HCT116 (cell line): ENCODE results near the gene PRPF19. TPM values are rescaled to one million over a fixed set of nuclear protein-coding genes. Genes with fewer than 3 reads are reported as not detected.

Experiments used
- ATAC-seq: fragments of 200-7000 bp; cut with Tn5 transposase; 2 replicates; pipeline ENCODE4 v1.9.1; 2020; ENCODE audit warnings: mild to moderate bottlenecking, moderate library complexity
- BruUV-seq: library from RNA; stranded (reverse); fragments of 400-500 nt; replicated peaks from 2 replicates; lab custom pipeline; 2021; lab: Mats Ljungman, UMichigan
- CTCF ChIA-PET: fragments of 300-600 bp; sonication (Branson Sonifier 250); formaldehyde crosslinking; loops from one replicate; lab custom pipeline; 2021; ENCODE audit warnings: antibody characterized with exemption; lab: Charles Lee
- POLR2A ChIA-PET: fragments of 300-600, 350-600 bp; sonication (Branson Sonifier 250); formaldehyde crosslinking; loops from one replicate; lab custom pipeline; 2021; ENCODE audit warnings: antibody characterized with exemption; lab: Charles Lee
- RAD21 ChIA-PET, 2 experiments: fragments of 300-600 bp; sonication (Branson Sonifier 250); formaldehyde crosslinking; loops; one replicate each; lab custom pipeline; 2023; ENCODE audit warnings: low total read pairs in 2 of 2; ENCODE audit not compliant: uncharacterized antibody in 2 of 2, unreplicated experiment in 2 of 2, low non-redundant PET in 1 of 2; lab: Charles Lee
- DNase-seq: peaks from one replicate; pipeline ENCODE4 v3.0.0-alpha.2; 2010; ENCODE audit warnings: low read depth, low spot score
- H2AFZ ChIP-seq: fragments of 200-600 bp; shearing (Covaris generic), sonication (generic); 2 replicates; pipeline ENCODE4 v1.6.1; 2017; ENCODE audit warnings: low read depth, mixed run types, mixed read lengths, antibody characterized with exemption, low read length; ENCODE audit not compliant: poor library complexity, severe bottlenecking
- H3K27ac ChIP-seq: 2 replicates; pipeline ENCODE4 v1.5.1; 2012; ENCODE audit warnings: low read depth, low read length
- H3K27me3 ChIP-seq: fragments of 200-600 bp; sonication (generic); 2 replicates; pipeline ENCODE4 v1.6.1; 2016; ENCODE audit warnings: mixed run types, low read length, mixed read lengths; ENCODE audit not compliant: insufficient read depth
- H3K36me3 ChIP-seq, 2 experiments: fragments of 200-500 bp in 1 of 2; fragments of 200-600 bp in 1 of 2; sonication (Bioruptor generic) in 1 of 2; sonication (generic) in 1 of 2; 2 replicates each; pipeline versions ENCODE4 v1.5.1 to v1.6.1; 2014 to 2016; ENCODE audit warnings: low read length in 2 of 2, inconsistent platforms in 1 of 2, mixed read lengths in 1 of 2, mixed run types in 1 of 2; ENCODE audit not compliant: insufficient read depth in 2 of 2, control insufficient read depth in 1 of 2
- H3K4me1 ChIP-seq, 2 experiments: fragments of 200-600 bp in 1 of 2; sonication (generic) in 1 of 2; 2 replicates each; pipeline versions ENCODE4 v1.5.1 to v1.6.1; 2012 to 2017; ENCODE audit warnings: low read length in 2 of 2, inconsistent platforms in 1 of 2, mild to moderate bottlenecking in 1 of 2, mixed read lengths in 1 of 2, mixed run types in 1 of 2, moderate library complexity in 1 of 2; ENCODE audit not compliant: insufficient read depth in 2 of 2, control insufficient read depth in 1 of 2
- H3K4me2 ChIP-seq: fragments of 200-600 bp; sonication (generic); 2 replicates; pipeline ENCODE4 v1.6.1; 2017; ENCODE audit warnings: mixed run types, low read length, mixed read lengths
- H3K4me3 ChIP-seq, 2 experiments: fragments of 200-600 bp in 1 of 2; sonication (generic) in 1 of 2; replicated peaks in 1 of 2; 2 replicates each; pipeline ENCODE4 v1.5.1; 2011 to 2016; ENCODE audit warnings: low read length in 2 of 2, control low read depth in 1 of 2, low read depth in 1 of 2, mild to moderate bottlenecking in 1 of 2, mixed read lengths in 1 of 2, mixed run types in 1 of 2
- H3K79me2 ChIP-seq: fragments of 200-600 bp; sonication (generic); 2 replicates; pipeline ENCODE4 v1.6.1; 2017; ENCODE audit warnings: mild to moderate bottlenecking, mixed run types, low read length, moderate library complexity, mixed read lengths; ENCODE audit not compliant: insufficient read depth
- H3K9ac ChIP-seq: fragments of 200-600 bp; sonication (generic); 2 replicates; pipeline ENCODE4 v1.6.1; 2016; ENCODE audit warnings: low read length, mixed read lengths
- H3K9me2 ChIP-seq: fragments of 200-600 bp; sonication (generic), shearing (Covaris generic); 2 replicates; pipeline ENCODE4 v1.6.1; 2017; ENCODE audit warnings: mixed run types, mild to moderate bottlenecking, moderate library complexity; ENCODE audit not compliant: insufficient read depth
- H3K9me3 ChIP-seq, 2 experiments: fragments of 200-500 bp in 1 of 2; fragments of 200-600 bp in 1 of 2; sonication (Bioruptor generic) in 1 of 2; sonication (generic) in 1 of 2; 2 replicates each; pipeline ENCODE4 v1.6.1; 2014 to 2017; ENCODE audit warnings: low read length in 2 of 2, mixed read lengths in 2 of 2, inconsistent platforms in 1 of 2, low read depth in 1 of 2, mild to moderate bottlenecking in 1 of 2, mixed run types in 1 of 2, moderate library complexity in 1 of 2; ENCODE audit not compliant: control insufficient read depth in 1 of 2, insufficient read depth in 1 of 2
- H4K20me1 ChIP-seq: fragments of 200-600 bp; sonication (generic), shearing (Covaris generic); 2 replicates; pipeline ENCODE4 v1.6.1; 2017; ENCODE audit warnings: mixed run types, mild to moderate bottlenecking, moderate library complexity; ENCODE audit not compliant: insufficient read depth
- CBX3 ChIP-seq: IDR thresholded peaks from 2 replicates; pipeline ENCODE4 v1.6.1; 2012; ENCODE audit warnings: low read depth
- CTCF ChIP-seq, 3 experiments: fragments of 200-600 bp in 1 of 3; sonication (generic) in 1 of 3; IDR thresholded peaks in 2 of 3; conservative IDR thresholded peaks in 1 of 3; 2 replicates each; pipeline ENCODE4 v1.5.1; 2012 to 2017; ENCODE audit warnings: low read depth in 2 of 3, low read length in 2 of 3, antibody characterized with exemption in 1 of 3, borderline replicate concordance in 1 of 3, control low read depth in 1 of 3, mild to moderate bottlenecking in 1 of 3, mixed read lengths in 1 of 3, mixed run types in 1 of 3, moderate library complexity in 1 of 3; ENCODE audit not compliant: insufficient read depth in 1 of 3
- ELF1 ChIP-seq: IDR thresholded peaks from 2 replicates; pipeline ENCODE4 v1.6.1; 2012; ENCODE audit warnings: low read depth, borderline replicate concordance
- FOSL1 ChIP-seq: IDR thresholded peaks from 2 replicates; pipeline ENCODE4 v1.6.1; 2012; ENCODE audit warnings: low read depth
- MAX ChIP-seq: IDR thresholded peaks from 2 replicates; pipeline ENCODE4 v1.6.1; 2012
- POLR2AphosphoS5 ChIP-seq: IDR thresholded peaks from 2 replicates; pipeline ENCODE4 v1.6.1; 2011; ENCODE audit warnings: mild to moderate bottlenecking, low read depth, low read length, moderate library complexity
- REST ChIP-seq: IDR thresholded peaks from 2 replicates; pipeline ENCODE4 v1.6.1; 2012; ENCODE audit warnings: low read depth
- SP1 ChIP-seq: IDR thresholded peaks from 2 replicates; pipeline ENCODE4 v1.6.1; 2012; ENCODE audit warnings: low read depth
- TCF7L2 ChIP-seq: IDR thresholded peaks from 2 replicates; pipeline ENCODE4 v1.7.0; 2011; ENCODE audit warnings: borderline replicate concordance, inconsistent platforms; ENCODE audit not compliant: insufficient read depth, insufficient read length; ENCODE audit errors: extremely low read depth
- YY1 ChIP-seq: IDR thresholded peaks from 2 replicates; pipeline ENCODE4 v1.6.1; 2011; ENCODE audit warnings: low read length, low read depth, moderate library complexity, mild to moderate bottlenecking; ENCODE audit not compliant: insufficient replicate concordance; ENCODE audit errors: extremely low read depth
- ZBTB33 ChIP-seq: IDR thresholded peaks from 2 replicates; pipeline ENCODE4 v1.6.1; 2011; ENCODE audit warnings: mild to moderate bottlenecking, low read length, moderate library complexity; ENCODE audit not compliant: insufficient replicate concordance; ENCODE audit errors: extremely low read depth
- ZFX ChIP-seq: fragments of 450-650 bp; IDR thresholded peaks from 2 replicates; pipeline ENCODE4 v1.6.1; 2017
- ZNF274 ChIP-seq: fragments of 200-500 bp; sonication (Bioruptor generic); IDR thresholded peaks from 2 replicates; pipeline ENCODE4 v1.6.1; 2014; ENCODE audit warnings: mild to moderate bottlenecking, low read depth, low read length, inconsistent platforms
- intact Hi-C: fragments of 100-400 bp; cut with micrococcal nuclease; formaldehyde crosslinking; loops from 2 replicates; pipeline ENCODE4 v1.10.0; 2022
- total RNA-seq: library from RNA; stranded (reverse); gene quantifications from one replicate; pipeline ENCODE4 v1.2.1, GENCODE V29; 2021; ENCODE audit not compliant: unreplicated experiment

Gene PRPF19
- total RNA-seq, 1 experiment from 2014 or later: 156 TPM

- Histone ChIP-seq H3K9me3 (no peaks in the 10 kb centered on the region), H4K20me1 (no peaks in the 10 kb centered on the region; the same call in 1 of the 2 replicates), H3K9me2 (no peaks in the 10 kb centered on the region), H3K4me2 (peak within 1 kb of the TSS; percentile 92), H2AFZ (no peak within 1 kb of the TSS), H3K27ac (peak within 1 kb of the TSS; percentile 71; the same call in 1 of the 2 replicates), H3K4me3 (peak within 1 kb of the TSS; percentile 74 to 75), H3K9ac (peak within 1 kb of the TSS; percentile 77), H3K79me2 (peaks cover 6% of the 10 kb centered on the region), H3K27me3 (no peaks in the 10 kb centered on the region), H3K4me1 (peaks cover 18 to 29% of the 10 kb centered on the region in 2 experiments), H3K36me3 (peaks cover 19 to 24% of the 10 kb centered on the region in 2 experiments; a peak in 3 of 4 replicates)
- TF ChIP-seq SP1: peak; percentile 89
- TF ChIP-seq CTCF (IDR thresholded peaks at IDR 0.05 in 2 of 3, conservative IDR thresholded peaks at IDR 0.05 in 1 of 3; ENCODE audit: borderline replicate concordance in 1 of 3, insufficient read depth in 1 of 3, low read depth in 2 of 3, low read length in 2 of 3): no peak
- peak; percentile 18 for TF ChIP-seq TCF7L2
- no peak for TF ChIP-seq ELF1
- TF ChIP-seq REST: no peak
- peak; percentile 89; the same call in 1 of the 2 replicates for TF ChIP-seq CBX3
- peak; percentile 69 for TF ChIP-seq YY1
- TF ChIP-seq MAX: peak; percentile 95
- peak; percentile 49 for TF ChIP-seq ZBTB33
- TF ChIP-seq POLR2AphosphoS5: peak; percentile 68
- TF ChIP-seq FOSL1: peak; percentile 90
- TF ChIP-seq ZFX: peak; percentile 50; the same call in 1 of the 2 replicates
- TF ChIP-seq ZNF274: no peak
- ChIA-PET POLR2A (interaction anchor here (0.8 to 1.3 kb wide), 2 partner anchors 11 to 93 kb away, joined by 3 read pairs; partner anchors contain the start of gene TMEM109), RAD21 (no interaction called here), CTCF (interaction anchor here (1.5 kb wide), 1 partner anchor 25 kb away, joined by 5 read pairs; no protein-coding TSS in a partner anchor)
- intact Hi-C loops: no loop called here
- ATAC-seq (peak; percentile 92), DNase-seq (peak; percentile 37)
- no TSS peak for BruUV-seq
Observed at GRCh38 chr11:60924110-60924905, 17.9 kb upstream of the PRPF19 start, which contains the start of gene TMEM132A. Gene TMEM132A, plus strand, starts transcription at chr11:60924460. Its CDS starts 174 bp downstream, at chr11:60924634.
